Measurements from ENCODE around the gene GNB2.

DNA sequence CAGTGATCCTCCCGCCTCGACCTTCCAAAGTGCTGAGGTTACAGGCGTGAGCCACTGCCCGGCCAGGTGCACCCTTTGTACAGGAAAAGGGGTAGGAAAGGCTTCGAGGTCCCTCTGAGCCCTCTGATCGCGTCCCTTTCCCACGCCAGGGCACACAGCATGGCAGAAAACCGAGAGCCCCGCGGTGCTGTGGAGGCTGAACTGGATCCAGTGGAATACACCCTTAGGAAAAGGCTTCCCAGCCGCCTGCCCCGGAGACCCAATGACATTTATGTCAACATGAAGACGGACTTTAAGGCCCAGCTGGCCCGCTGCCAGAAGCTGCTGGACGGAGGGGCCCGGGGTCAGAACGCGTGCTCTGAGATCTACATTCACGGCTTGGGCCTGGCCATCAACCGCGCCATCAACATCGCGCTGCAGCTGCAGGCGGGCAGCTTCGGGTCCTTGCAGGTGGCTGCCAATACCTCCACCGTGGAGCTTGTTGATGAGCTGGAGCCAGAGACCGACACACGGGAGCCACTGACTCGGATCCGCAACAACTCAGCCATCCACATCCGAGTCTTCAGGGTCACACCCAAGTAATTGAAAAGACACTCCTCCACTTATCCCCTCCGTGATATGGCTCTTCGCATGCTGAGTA is 33.3 kb downstream of the GNB2 start:
- no peak for TF ChIP-seq TAF1 (IDR thresholded peaks at IDR 0.05; ENCODE audit: borderline replicate concordance, insufficient read depth, low read length)
- TF ChIP-seq POLR2AphosphoS5 (IDR thresholded peaks at IDR 0.05; ENCODE audit: low read depth, low read length) = no peak
- TF ChIP-seq REST (IDR thresholded peaks at IDR 0.05; ENCODE audit: insufficient read depth in 1 of 2, low read depth in 2 of 2, low read length in 2 of 2) = no peak
- TF ChIP-seq SIN3A (IDR thresholded peaks at IDR 0.05; ENCODE audit: borderline replicate concordance, insufficient read depth, low read length) = no peak

All from PFSK-1 (cell line).